ENCODE results near the gene RSPRY1.

- TF ChIP-seq ZFX (IDR thresholded peaks at IDR 0.05; ENCODE audit: borderline replicate concordance) (no peak), CTCF (IDR thresholded peaks at IDR 0.05) (no peak)
These were observed 30.3 kb upstream of the RSPRY1 start for GRCh38 chr16:57155702-57156350.
